K562 (cell line): Measurements from ENCODE around the gene ZNF17. TPM values are rescaled to one million over a fixed set of nuclear protein-coding genes. Genes with fewer than 3 reads are reported as not detected.

Experiments used
- ATAC-seq: fragments of 200-7000 bp; cut with Tn5 transposase; 3 replicates; pipeline ENCODE4 v1.9.1; 2020; ENCODE audit warnings: moderate library complexity
- BruUV-seq: library from RNA; stranded (reverse); fragments of 400-500 nt; replicated peaks from 2 replicates; lab custom pipeline; 2021; lab: Mats Ljungman, UMichigan
- CTCF ChIA-PET: fragments of 300-600 bp; formaldehyde crosslinking; extraction: SDS; loops from one replicate; lab custom pipeline; 2021; ENCODE audit warnings: low intra/inter-chr PET ratio; lab: Yijun Ruan, JAX
- POLR2A ChIA-PET: fragments of 300-600, 350-650 bp; sonication (Branson Sonifier 250); formaldehyde crosslinking; extraction: SDS; loops from one replicate; lab custom pipeline; 2021; ENCODE audit warnings: antibody characterized with exemption, inconsistent platforms; lab: Yijun Ruan, JAX
- DNase-seq, 4 experiments: peaks; one replicate each; pipeline versions ENCODE4 v3.0.0 to v3.0.0-alpha.2; 2011 to 2018; ENCODE audit warnings: low spot score in 3 of 4, mixed read lengths in 3 of 4; ENCODE audit errors: extremely low read depth in 1 of 4
- FAIRE-seq: peaks from 2 replicates; lab custom pipeline; 2011; peaks lifted over from hg19 to GRCh38; lab: Jason Lieb, UNC
- H2AFZ ChIP-seq: 2 replicates; pipeline ENCODE4 v1.6.0; 2011; ENCODE audit warnings: low read depth, low read length, control low read depth, inconsistent platforms
- H3K27ac ChIP-seq: fragments of 200-600 bp; 3 replicates; pipeline ENCODE4 v1.8.0; 2011; ENCODE audit warnings: low read depth, mild to moderate bottlenecking, control low read depth, inconsistent platforms, low read length, moderate library complexity, mixed read lengths; ENCODE audit errors: extremely low read depth
- H3K27me3 ChIP-seq, 2 experiments: fragments of 300-600 bp in 1 of 2; 2 replicates in 1 of 2; 3 replicates in 1 of 2; pipeline versions ENCODE4 v1.6.0 to v1.8.0; 2011; ENCODE audit warnings: inconsistent platforms in 2 of 2, low read length in 2 of 2, mild to moderate bottlenecking in 1 of 2, mixed read lengths in 1 of 2, moderate library complexity in 1 of 2; ENCODE audit not compliant: control insufficient read depth in 2 of 2, insufficient read depth in 2 of 2
- H3K36me3 ChIP-seq: fragments of 300-600 bp; 3 replicates; pipeline ENCODE4 v1.8.0; 2011; ENCODE audit warnings: mild to moderate bottlenecking, low read length, inconsistent platforms; ENCODE audit not compliant: control insufficient read depth, insufficient read depth
- H3K4me1 ChIP-seq, 2 experiments: fragments of 200-600 bp in 1 of 2; replicated peaks in 1 of 2; 2 replicates in 1 of 2; 3 replicates in 1 of 2; pipeline versions ENCODE4 v1.5.1 to v1.8.0; 2011; ENCODE audit warnings: inconsistent platforms in 2 of 2, low read length in 2 of 2, mild to moderate bottlenecking in 1 of 2, mixed read lengths in 1 of 2, moderate library complexity in 1 of 2; ENCODE audit not compliant: control insufficient read depth in 2 of 2, insufficient read depth in 2 of 2
- H3K4me2 ChIP-seq: 2 replicates; pipeline ENCODE4 v1.6.1; 2011; ENCODE audit warnings: low read length, control low read depth, inconsistent platforms, mixed read lengths; ENCODE audit not compliant: insufficient read depth
- H3K4me3 ChIP-seq: fragments of 200-600 bp; sonication (generic), shearing (Covaris generic); 2 replicates; pipeline ENCODE4 v1.5.1; 2016; ENCODE audit warnings: control low read depth, inconsistent platforms
- H3K79me2 ChIP-seq: fragments of 200-600 bp; 3 replicates; pipeline ENCODE4 v1.8.0; 2011; ENCODE audit warnings: low read length, inconsistent platforms; ENCODE audit not compliant: control insufficient read depth, insufficient read depth
- H3K9ac ChIP-seq, 2 experiments: 2 replicates each; pipeline versions ENCODE4 v1.6.0 to v1.6.1; 2011; ENCODE audit warnings: low read depth in 2 of 2, low read length in 2 of 2, control low read depth in 1 of 2, inconsistent platforms in 1 of 2, mild to moderate bottlenecking in 1 of 2, mixed read lengths in 1 of 2; ENCODE audit not compliant: insufficient read depth in 1 of 2
- H3K9me1 ChIP-seq: one replicate; pipeline ENCODE4 v1.6.0; 2011; ENCODE audit warnings: inconsistent platforms, mild to moderate bottlenecking, low read length, moderate library complexity; ENCODE audit not compliant: control insufficient read depth, insufficient read depth
- H3K9me3 ChIP-seq: replicated peaks from 2 replicates; pipeline ENCODE4 v1.5.1; 2011; ENCODE audit warnings: low read depth, low read length, inconsistent platforms; ENCODE audit not compliant: control insufficient read depth, insufficient read depth
- H4K20me1 ChIP-seq: replicated peaks from 2 replicates; pipeline ENCODE4 v1.6.1; 2011; ENCODE audit warnings: low read length, inconsistent platforms, mixed read lengths; ENCODE audit not compliant: control insufficient read depth, insufficient read depth
- AFF1 ChIP-seq, 2 experiments: fragments of 450-650 bp; IDR thresholded peaks; 2 replicates each; pipeline ENCODE4 v1.6.1; 2018; ENCODE audit warnings: mild to moderate bottlenecking in 2 of 2, low read depth in 1 of 2; ENCODE audit not compliant: partially characterized antibody in 2 of 2
- FOXO4 ChIP-seq: fragments of 450-650 bp; formaldehyde crosslinking; IDR thresholded peaks from 2 replicates; pipeline ENCODE4 v1.4.0; 2020; ENCODE audit warnings: mild to moderate bottlenecking, moderate library complexity
- GMEB1 ChIP-seq: fragments of 250-450 bp; sonication (Bioruptor Pico); IDR thresholded peaks from 2 replicates; pipeline ENCODE4 v1.4.0; 2020; ENCODE audit warnings: mild to moderate bottlenecking
- KDM5B ChIP-seq: fragments of 200-600 bp; sonication (generic); IDR thresholded peaks from 2 replicates; pipeline ENCODE4 v1.6.1; 2012; ENCODE audit warnings: low read depth, mild to moderate bottlenecking, moderate library complexity, low read length, control low read depth, inconsistent platforms; ENCODE audit not compliant: insufficient replicate concordance
- POLR2H ChIP-seq: IDR thresholded peaks from 2 replicates; pipeline ENCODE4 v1.6.1; 2016; ENCODE audit warnings: missing genetic modification characterization, low read depth, mild to moderate bottlenecking, control low read depth, missing compliant biosample characterization, moderate library complexity
- RCOR1 ChIP-seq, 2 experiments: IDR thresholded peaks; 2 replicates each; pipeline ENCODE4 v1.6.1; 2012; ENCODE audit warnings: low read depth in 2 of 2, low read length in 2 of 2, borderline replicate concordance in 1 of 2, improper control_type of control experiment in 1 of 2
- SETDB1 ChIP-seq: IDR thresholded peaks from one replicate; pipeline ENCODE4 v1.6.1; 2012; ENCODE audit warnings: low read length, control low read depth, inconsistent platforms
- SMAD3 ChIP-seq: fragments of 450-650 bp; formaldehyde crosslinking; conservative IDR thresholded peaks from 2 replicates; pipeline ENCODE4 v1.4.0; 2020; ENCODE audit warnings: mild to moderate bottlenecking
- ZBTB33 ChIP-seq: sonication (generic); formaldehyde crosslinking; IDR thresholded peaks from 2 replicates; pipeline ENCODE4 v1.8.1; 2023; ENCODE audit warnings: mild to moderate bottlenecking, missing genetic modification reagents
- ZC3H4 ChIP-seq: sonication (generic); formaldehyde crosslinking; IDR thresholded peaks from 2 replicates; pipeline ENCODE4 v1.9.0; 2021; ENCODE audit warnings: missing genetic modification reagents, borderline replicate concordance
- WGBS: fragments of 100-300 bp; shearing (Covaris generic); methylation state at CpG from one replicate; pipeline ENCODE4 v1.1.6; 2016; ENCODE audit warnings: low coverage, mixed read lengths; ENCODE audit not compliant: insufficient coverage; ENCODE audit errors: missing lambda C conversion rate; 5-methylcytosine and 5-hydroxymethylcytosine counted together
- in situ Hi-C: fragments of 300-500 bp; cut with MboI; formaldehyde crosslinking; loops from 4 replicates; pipeline ENCODE4 v1.15.0; 2018; ENCODE audit warnings: inconsistent platforms, mixed read lengths
- intact Hi-C: fragments of 100-400 bp; cut with micrococcal nuclease; formaldehyde crosslinking; loops from 2 replicates; pipeline ENCODE4 v1.14.2; 2022
- polyA plus RNA-seq, 8 experiments: library from polyadenylated mRNA; depleted of rRNA in 4 of 8; stranded (reverse) in 5 of 8; unstranded in 3 of 8; fragments of >200 nt; fragmentation: Nextera tagmentation in 2 of 8; fragmentation: Illumina TruSeq in 1 of 8; extraction: Ambion mirVana in 2 of 8; extraction: Trizol in 1 of 8; gene quantifications; 2 replicates each; pipeline versions ENCODE4 v1.2.1 to v1.2.3, GENCODE V29; 2011 to 2014; ENCODE audit warnings: inconsistent platforms in 1 of 8, missing spikeins in 1 of 8
- total RNA-seq, 7 experiments: library from RNA; depleted of rRNA in 6 of 7; stranded (reverse); fragments of >200 nt in 6 of 7; fragmentation: Illumina TruSeq in 2 of 7; extraction: Trizol in 2 of 7; gene quantifications; 2 replicates each; pipeline versions ENCODE4 v1.2.1 to v1.2.3, GENCODE V29; 2011 to 2021; ENCODE audit warnings: low replicate concordance in 1 of 7

Gene ZNF17
- total and polyA plus RNA-seq, 9 of the 15 experiments (the other 6 are each of a cell fraction or from before 2014, with no cell fraction given), result 5.3 to 8.6 (median 6.5) TPM

- Histone ChIP-seq H3K27me3 (no peaks in the 10 kb centered on the region), H3K79me2 (peaks cover 24% of the 10 kb centered on the region), H2AFZ (peak within 1 kb of the TSS; percentile 99), H3K9ac (peak within 1 kb of the TSS; percentile 75 to 93), H3K9me1 (no peaks in the 10 kb centered on the region), H3K4me1 (peaks cover 4 to 6% of the 10 kb centered on the region in 2 experiments; a peak in 4 of 5 replicates), H4K20me1 (no peaks in the 10 kb centered on the region), H3K9me3 (peaks cover 6% of the 10 kb centered on the region), H3K4me3 (peak within 1 kb of the TSS; percentile 61), H3K4me2 (peak within 1 kb of the TSS; percentile 93), H3K27ac (peak within 1 kb of the TSS; percentile 83), H3K36me3 (no peaks in the 10 kb centered on the region)
- DNase-seq, result peak; percentile 89 to 96 (median 92)
- TSS peak; percentile 63 for BruUV-seq
- 1% methylated on average over 48 of the region's 50 CpGs for WGBS
- FAIRE-seq, result peak; percentile 100
- in situ Hi-C loops (no loop called here), intact Hi-C loops (no loop called here)
- CTCF ChIA-PET, result no interaction called here
- peak; percentile 99 for ATAC-seq
- POLR2A ChIA-PET, result interaction anchor here (0.5 to 1.1 kb wide), 10 partner anchors 9 to 1179 kb away, joined by 3 to 4 read pairs (median 3); partner anchors contain the start of genes TRAPPC2B, ZNF17 and ZNF547
- no peak for TF ChIP-seq SETDB1
- TF ChIP-seq AFF1 (IDR thresholded peaks at IDR 0.05; ENCODE audit: low read depth in 1 of 2, partially characterized antibody in 2 of 2), result peak in 1 of 2 experiments; percentile 89
- TF ChIP-seq POLR2H (tag), result no peak
- no peak for TF ChIP-seq SMAD3 (CRISPR knock-in tag)
- TF ChIP-seq GMEB1 (CRISPR knock-in tag), result peak; percentile 98
- TF ChIP-seq ZC3H4, result no peak
- TF ChIP-seq KDM5B, result peak; percentile 59
- peak; percentile 24 to 45; a peak in 1 of 4 replicates for TF ChIP-seq RCOR1 (IDR thresholded peaks at IDR 0.05; ENCODE audit: borderline replicate concordance in 1 of 2, low read depth in 2 of 2, low read length in 2 of 2)
- no peak for TF ChIP-seq FOXO4
- peak; percentile 19; the same call in 1 of the 2 replicates for TF ChIP-seq ZBTB33 (CRISPR knock-in tag)
Observed at GRCh38 chr19:57389730-57390598, 21.0 kb upstream of the ZNF17 start, which contains the start of gene ZNF548. ZNF548 (plus strand) TSS chr19:57389854; CDS start chr19:57390100, 246 bp downstream.
